RWPE2 (cell line): ENCODE results near the gene EGFLAM.

ENCODE experiments used
- ATAC-seq: fragments of 200-7000 bp; cut with Tn5 transposase; 3 replicates; pipeline ENCODE4 v1.9.1; 2021; ENCODE audit warnings: low read depth
- DNase-seq: peaks from one replicate; pipeline ENCODE4 v3.0.0-alpha.2; 2020; ENCODE audit warnings: low spot score
- H3K27ac ChIP-seq: fragments of 450-650 bp; 2 replicates; pipeline ENCODE4 v1.5.1; 2017; ENCODE audit warnings: mild to moderate bottlenecking; ENCODE audit not compliant: poor library complexity, severe bottlenecking
- H3K27me3 ChIP-seq: fragments of 250-450 bp; sonication (Bioruptor Pico); 2 replicates; pipeline ENCODE4 v1.5.1; 2021; ENCODE audit warnings: mild to moderate bottlenecking, moderate library complexity; ENCODE audit not compliant: insufficient read depth, poor library complexity, severe bottlenecking
- H3K36me3 ChIP-seq: fragments of 250-450 bp; sonication (Bioruptor Pico); 2 replicates; pipeline ENCODE4 v1.5.1; 2020; ENCODE audit warnings: low read depth, mild to moderate bottlenecking, moderate library complexity
- H3K4me1 ChIP-seq: fragments of 250-450 bp; sonication (Bioruptor Pico); 2 replicates; pipeline ENCODE4 v1.5.1; 2021; ENCODE audit warnings: mild to moderate bottlenecking, moderate library complexity; ENCODE audit not compliant: insufficient read depth, poor library complexity, severe bottlenecking
- H3K4me3 ChIP-seq: fragments of 250-450 bp; sonication (Bioruptor Pico); 2 replicates; pipeline ENCODE4 v1.5.1; 2021; ENCODE audit warnings: mild to moderate bottlenecking, moderate library complexity; ENCODE audit not compliant: severe bottlenecking
- H3K9me3 ChIP-seq: fragments of 250-450 bp; sonication (Bioruptor Pico); 2 replicates; pipeline ENCODE4 v1.5.1; 2021; ENCODE audit warnings: mild to moderate bottlenecking, moderate library complexity; ENCODE audit not compliant: severe bottlenecking
- TF ChIP-seq, protein P1 (sequence below): fragments of 450-650 bp; IDR thresholded peaks from one replicate; pipeline ENCODE4 v1.5.1; 2017; ENCODE audit warnings: mild to moderate bottlenecking, moderate library complexity; ENCODE audit not compliant: poor library complexity, severe bottlenecking

EGFLAM gene

DNA sequence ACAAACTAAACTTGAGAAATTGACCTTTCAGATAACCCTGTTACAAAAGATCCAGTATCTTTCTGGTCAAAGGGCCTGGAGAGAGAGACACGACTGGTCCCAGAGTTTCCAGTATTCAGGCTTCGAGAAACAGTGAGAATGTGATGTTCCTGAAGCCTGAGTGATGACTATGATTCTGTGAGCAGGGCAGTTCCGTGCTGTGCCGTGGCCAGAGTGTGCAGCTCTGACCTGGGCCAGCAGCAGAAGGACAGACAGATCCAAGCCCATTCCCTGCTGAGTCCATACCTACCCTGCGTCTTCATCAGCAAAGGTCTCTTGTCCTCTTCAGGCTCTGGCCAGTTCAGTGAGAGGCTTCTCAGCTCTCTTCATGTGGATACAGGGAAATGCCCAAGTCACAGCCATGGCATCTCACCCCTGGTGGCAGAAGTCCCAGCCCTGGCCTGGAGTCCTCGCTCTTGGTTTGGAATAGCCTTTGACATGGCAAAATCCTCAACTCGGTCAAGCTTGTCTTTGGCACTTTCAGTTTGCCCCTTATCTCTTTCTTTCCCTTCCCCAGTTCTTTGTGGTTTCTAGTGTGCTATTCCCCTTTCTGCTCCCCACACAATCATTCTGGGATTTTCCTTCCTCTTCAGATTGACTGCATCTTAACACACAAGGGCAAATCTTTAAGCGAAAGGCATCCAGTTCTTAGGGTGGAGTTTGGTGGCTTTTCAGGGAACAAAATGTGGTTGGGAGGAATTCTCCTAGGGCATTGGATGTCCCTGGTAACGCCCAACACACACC lies 190.4 kb downstream of the EGFLAM start:
- ATAC-seq (no peak), DNase-seq (no peak)
- TF ChIP-seq, protein P1, sequence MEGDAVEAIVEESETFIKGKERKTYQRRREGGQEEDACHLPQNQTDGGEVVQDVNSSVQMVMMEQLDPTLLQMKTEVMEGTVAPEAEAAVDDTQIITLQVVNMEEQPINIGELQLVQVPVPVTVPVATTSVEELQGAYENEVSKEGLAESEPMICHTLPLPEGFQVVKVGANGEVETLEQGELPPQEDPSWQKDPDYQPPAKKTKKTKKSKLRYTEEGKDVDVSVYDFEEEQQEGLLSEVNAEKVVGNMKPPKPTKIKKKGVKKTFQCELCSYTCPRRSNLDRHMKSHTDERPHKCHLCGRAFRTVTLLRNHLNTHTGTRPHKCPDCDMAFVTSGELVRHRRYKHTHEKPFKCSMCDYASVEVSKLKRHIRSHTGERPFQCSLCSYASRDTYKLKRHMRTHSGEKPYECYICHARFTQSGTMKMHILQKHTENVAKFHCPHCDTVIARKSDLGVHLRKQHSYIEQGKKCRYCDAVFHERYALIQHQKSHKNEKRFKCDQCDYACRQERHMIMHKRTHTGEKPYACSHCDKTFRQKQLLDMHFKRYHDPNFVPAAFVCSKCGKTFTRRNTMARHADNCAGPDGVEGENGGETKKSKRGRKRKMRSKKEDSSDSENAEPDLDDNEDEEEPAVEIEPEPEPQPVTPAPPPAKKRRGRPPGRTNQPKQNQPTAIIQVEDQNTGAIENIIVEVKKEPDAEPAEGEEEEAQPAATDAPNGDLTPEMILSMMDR: no peak
- H3K27ac ChIP-seq: no peak overlapping the region
- no peaks in the 10 kb centered on the region for H3K36me3 ChIP-seq
- no peaks in the 10 kb centered on the region for H3K27me3 ChIP-seq
- H3K9me3 ChIP-seq: no peaks in the 10 kb centered on the region
- no peaks in the 10 kb centered on the region for H3K4me1 ChIP-seq
- no peak overlapping the region for H3K4me3 ChIP-seq

DNA sequence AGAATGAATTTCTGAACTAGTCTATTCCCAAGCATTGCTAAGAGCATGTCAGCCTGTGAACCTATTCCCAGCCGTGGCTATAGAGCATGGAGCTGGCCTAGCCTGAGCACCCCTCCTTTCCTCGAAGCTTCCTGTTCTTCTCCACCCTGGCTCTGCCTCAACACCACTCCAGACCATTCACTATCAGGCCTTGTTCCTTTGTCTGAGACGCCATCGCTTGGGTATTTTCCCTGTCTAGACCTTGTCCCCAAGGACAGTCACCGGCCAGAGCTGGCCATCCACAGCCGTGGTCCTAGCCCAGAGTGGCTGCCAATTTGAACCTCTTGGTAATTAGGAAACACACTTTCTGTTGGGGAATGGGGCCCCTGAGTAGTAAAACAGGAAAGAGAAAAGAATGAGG lies 192.3 kb downstream of the EGFLAM start:
- Histone ChIP-seq H3K4me3 (no peak overlapping the region), H3K9me3 (no peaks in the 10 kb centered on the region), H3K36me3 (no peaks in the 10 kb centered on the region), H3K27ac (no peak overlapping the region), H3K4me1 (no peaks in the 10 kb centered on the region), H3K27me3 (no peaks in the 10 kb centered on the region)
- DNase-seq: no peak
- no peak for ATAC-seq
- TF ChIP-seq, protein P1: no peak

DNA sequence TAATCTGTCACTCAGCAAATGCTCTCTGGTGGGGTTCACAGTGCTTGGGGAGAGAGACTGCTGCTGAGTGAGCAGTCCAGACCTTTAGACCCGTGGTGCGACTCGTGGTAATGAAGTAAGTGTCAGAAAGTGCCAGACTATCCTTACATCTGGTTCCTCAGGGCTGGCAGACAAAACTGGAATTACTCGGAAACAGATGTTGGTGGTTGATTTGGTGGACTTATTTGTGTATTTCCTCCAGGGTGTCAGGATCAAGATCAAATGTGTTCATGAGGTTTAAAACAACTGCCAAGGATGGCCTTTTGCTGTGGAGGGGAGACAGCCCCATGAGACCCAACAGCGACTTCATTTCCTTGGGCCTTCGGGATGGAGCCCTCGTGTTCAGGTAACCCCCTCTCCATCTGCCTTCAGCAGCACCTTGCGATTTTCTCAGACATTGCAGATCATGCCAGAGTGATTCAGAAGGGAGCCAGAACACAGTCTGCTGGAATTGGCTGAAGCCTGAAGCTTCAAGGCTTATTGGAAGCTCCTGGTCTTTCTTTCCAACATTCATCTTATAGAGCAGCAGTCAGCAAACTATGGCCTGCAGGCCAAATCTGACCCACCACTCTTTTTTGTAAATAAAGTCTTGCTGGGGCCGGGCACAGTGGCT lies 192.8 kb downstream of the EGFLAM start:
- Histone ChIP-seq H3K27me3 (no peaks in the 10 kb centered on the region), H3K4me3 (no peak overlapping the region), H3K36me3 (no peaks in the 10 kb centered on the region), H3K9me3 (no peaks in the 10 kb centered on the region), H3K27ac (no peak overlapping the region), H3K4me1 (peaks cover 3% of the 10 kb centered on the region)
- ATAC-seq (no peak), DNase-seq (no peak)
- TF ChIP-seq, protein P1: no peak

DNA sequence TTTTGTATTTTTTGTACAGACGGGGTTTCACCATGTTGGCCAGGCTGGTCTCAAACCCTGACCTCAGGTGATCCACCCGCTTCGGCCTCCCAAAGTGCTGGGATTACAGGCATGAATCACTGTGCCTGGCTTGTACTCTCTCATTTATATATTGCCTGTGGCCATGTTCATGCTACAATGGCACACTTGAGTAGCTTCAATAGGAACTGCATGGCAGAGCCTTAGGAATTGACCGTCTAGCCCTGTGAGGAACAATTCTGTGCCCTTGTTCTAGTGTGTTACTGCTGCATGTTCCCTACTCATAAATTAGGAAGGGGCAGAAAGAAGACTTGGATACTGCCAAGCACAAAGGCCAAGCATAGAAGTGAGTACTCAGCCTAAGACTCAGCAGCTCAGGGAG lies 193.8 kb downstream of the EGFLAM start:
- TF ChIP-seq, protein P1: no peak
- no peak for ATAC-seq
- no peak for DNase-seq
- Histone ChIP-seq H3K36me3 (no peaks in the 10 kb centered on the region), H3K27me3 (no peaks in the 10 kb centered on the region), H3K27ac (no peak overlapping the region), H3K9me3 (no peaks in the 10 kb centered on the region), H3K4me3 (no peak overlapping the region), H3K4me1 (peaks cover 12% of the 10 kb centered on the region)

DNA sequence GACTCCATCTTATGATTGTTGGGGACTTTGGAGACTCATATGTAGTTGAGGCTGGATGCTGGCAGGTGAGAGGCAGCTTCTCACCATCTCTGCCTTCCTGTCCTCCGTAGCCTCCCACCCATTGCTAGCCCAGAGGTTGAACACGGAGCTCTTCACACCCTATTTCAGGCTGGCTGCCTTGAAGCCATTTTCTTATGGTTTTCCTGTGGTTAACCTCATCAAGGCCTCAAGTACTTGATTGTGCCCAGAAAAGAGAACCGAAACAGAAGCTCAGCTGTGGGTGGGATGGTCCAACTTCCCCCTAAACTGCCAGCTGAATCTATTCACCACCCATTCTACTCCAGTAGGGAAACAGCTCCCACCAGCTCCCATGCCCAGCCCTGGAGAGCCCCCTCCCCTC lies 195.1 kb downstream of the EGFLAM start:
- Histone ChIP-seq H3K4me3 (no peak overlapping the region), H3K36me3 (no peaks in the 10 kb centered on the region), H3K9me3 (no peaks in the 10 kb centered on the region), H3K4me1 (peaks cover 12% of the 10 kb centered on the region), H3K27me3 (no peaks in the 10 kb centered on the region), H3K27ac (no peak overlapping the region)
- ATAC-seq (no peak), DNase-seq (no peak)
- TF ChIP-seq, protein P1: no peak
